ENCODE results near the gene SRGAP3. TPM values are rescaled to one million over a fixed set of nuclear protein-coding genes. Genes with fewer than 3 reads are reported as not detected.

SRGAP3 gene
- total and polyA plus RNA-seq, 2 donors (not counting 1 experiment from before 2014, with no cell fraction given), result 1.4 to 1.5 TPM

- Histone ChIP-seq H3K36me3 (replicated peaks in 1 of 2; ENCODE audit: control extremely low read depth in 1 of 2, control insufficient read depth in 1 of 2, extremely low read depth in 1 of 2, insufficient read depth in 2 of 2, low read length in 1 of 2) (no peaks in the 10 kb centered on the region), H3K9ac (ENCODE audit: low read length) (no peak overlapping the region), H2AFZ (ENCODE audit: insufficient read depth, low read depth, low read length, poor library complexity, severe bottlenecking) (no peak overlapping the region), H3K79me2 (ENCODE audit: control insufficient read depth, insufficient read depth, low read length) (no peaks in the 10 kb centered on the region), H3K4me2 (replicated peaks; ENCODE audit: low read depth, low read length, poor library complexity, severe bottlenecking) (no peak overlapping the region), H3K27ac (ENCODE audit: low read length in 2 of 2) (no peak overlapping the region), H4K20me1 (ENCODE audit: control insufficient read depth, insufficient read depth, low read length, poor library complexity, severe bottlenecking) (no peaks in the 10 kb centered on the region), H3K9me3 (ENCODE audit: control extremely low read depth in 1 of 3, control insufficient read depth in 2 of 3, insufficient read depth in 1 of 3, low read length in 2 of 3) (peaks cover 0 to 6% (median 0%) of the 10 kb centered on the region in 3 donors), H3K4me3 (ENCODE audit: control extremely low read depth in 1 of 5, extremely low read depth in 1 of 5, insufficient read depth in 1 of 5, low read depth in 2 of 5, low read length in 4 of 5) (no peak overlapping the region), H3K4me1 (ENCODE audit: control insufficient read depth in 2 of 2, insufficient read depth in 2 of 2, low read length in 2 of 2) (peaks cover 14 to 17% of the 10 kb centered on the region in 2 donors), H3K27me3 (replicated peaks in 1 of 4; ENCODE audit: control extremely low read depth in 1 of 4, control insufficient read depth in 3 of 4, insufficient read depth in 4 of 4, low read length in 3 of 4) (peaks cover 0 to 7% (median 2%) of the 10 kb centered on the region in 4 experiments)
- WGBS (ENCODE audit: insufficient coverage), result no CpG with 5 or more reads among the region's 7 CpGs
- TF ChIP-seq CTCF (IDR thresholded peaks at IDR 0.05), result no peak
- TF ChIP-seq EZH2 (IDR thresholded peaks at IDR 0.05; ENCODE audit: borderline replicate concordance, insufficient read depth, low read depth, low read length, poor library complexity, severe bottlenecking), result no peak
- ATAC-seq (ENCODE audit: low read depth) (no peak), DNase-seq (no peak)
- CTCF ChIA-PET, result no interaction called here
- H3K4me3 Mint-ChIP-seq, result no peak overlapping the region
- peaks cover 28% of the 10 kb centered on the region for H3K27me3 Mint-ChIP-seq
- intact Hi-C loops (cut with micrococcal nuclease), result no loop called here
- no peak overlapping the region for H3K27ac Mint-ChIP-seq
- H3K9me3 Mint-ChIP-seq (ENCODE audit: insufficient read depth), result peaks cover 4% of the 10 kb centered on the region
- H3K4me1 Mint-ChIP-seq, result peaks cover 18% of the 10 kb centered on the region
- POLR2A ChIA-PET, result no interaction called here
These were observed 3.9 kb upstream of the SRGAP3 start for GRCh38 chr3:9253327-9253726.

DNA sequence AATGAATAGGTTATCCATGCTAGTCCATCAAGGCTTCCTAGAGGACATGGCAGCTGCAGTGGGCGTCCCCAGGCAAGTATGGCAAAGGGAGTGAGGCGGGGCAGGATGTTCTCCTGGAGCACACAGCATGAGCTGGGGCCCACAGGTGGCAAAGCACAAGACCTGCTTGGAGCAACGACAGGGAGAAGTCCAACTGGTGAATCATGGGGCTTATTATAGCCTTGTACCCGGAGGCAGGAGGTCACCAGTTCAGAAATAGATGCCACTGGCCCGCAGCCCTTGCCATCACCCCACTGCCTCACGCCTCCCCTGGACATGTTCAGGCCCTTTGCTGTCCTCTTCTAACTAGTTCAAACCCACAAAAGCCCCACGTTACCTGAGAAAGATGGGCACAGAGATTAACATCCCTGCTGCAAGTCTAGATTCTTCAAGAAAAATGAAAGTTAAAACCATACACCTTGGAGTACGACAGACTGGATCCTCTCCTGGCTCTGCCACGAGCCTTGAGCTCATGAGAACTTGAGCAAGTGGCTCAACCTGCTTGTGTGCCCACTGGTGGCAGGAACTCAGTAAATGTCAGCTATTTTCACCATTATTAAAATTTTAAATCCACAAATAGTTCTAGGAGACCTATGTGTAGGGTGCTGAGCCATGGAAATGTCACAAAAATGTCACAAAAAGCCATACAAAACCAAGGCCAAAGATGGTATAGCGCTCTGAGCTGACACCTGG, 1.8 kb upstream of the SRGAP3 start:
- ATAC-seq (ENCODE audit: low read depth) (no peak), DNase-seq (no peak)
- Histone ChIP-seq H2AFZ (ENCODE audit: insufficient read depth, low read depth, low read length, poor library complexity, severe bottlenecking) (no peak overlapping the region), H4K20me1 (ENCODE audit: control insufficient read depth, insufficient read depth, low read length, poor library complexity, severe bottlenecking) (no peaks in the 10 kb centered on the region), H3K27ac (ENCODE audit: low read length in 2 of 2) (no peak overlapping the region), H3K36me3 (replicated peaks in 1 of 2; ENCODE audit: control extremely low read depth in 1 of 2, control insufficient read depth in 1 of 2, extremely low read depth in 1 of 2, insufficient read depth in 2 of 2, low read length in 1 of 2) (no peaks in the 10 kb centered on the region), H3K4me1 (ENCODE audit: control insufficient read depth in 2 of 2, insufficient read depth in 2 of 2, low read length in 2 of 2) (peaks cover 14 to 22% of the 10 kb centered on the region in 2 donors), H3K79me2 (ENCODE audit: control insufficient read depth, insufficient read depth, low read length) (no peaks in the 10 kb centered on the region), H3K27me3 (replicated peaks in 1 of 4; ENCODE audit: control extremely low read depth in 1 of 4, control insufficient read depth in 3 of 4, insufficient read depth in 4 of 4, low read length in 3 of 4) (peaks cover 0 to 6% (median 0%) of the 10 kb centered on the region in 4 experiments), H3K9me3 (ENCODE audit: control extremely low read depth in 1 of 3, control insufficient read depth in 2 of 3, insufficient read depth in 1 of 3, low read length in 2 of 3) (no peaks in the 10 kb centered on the region), H3K9ac (ENCODE audit: low read length) (no peak overlapping the region), H3K4me3 (ENCODE audit: control extremely low read depth in 1 of 5, extremely low read depth in 1 of 5, insufficient read depth in 1 of 5, low read depth in 2 of 5, low read length in 4 of 5) (no peak overlapping the region), H3K4me2 (replicated peaks; ENCODE audit: low read depth, low read length, poor library complexity, severe bottlenecking) (no peak overlapping the region)
- no peaks in the 10 kb centered on the region for H3K9me3 Mint-ChIP-seq (ENCODE audit: insufficient read depth)
- CTCF ChIA-PET, result no interaction called here
- peaks cover 19% of the 10 kb centered on the region for H3K27me3 Mint-ChIP-seq
- H3K4me1 Mint-ChIP-seq, result peaks cover 20% of the 10 kb centered on the region
- H3K4me3 Mint-ChIP-seq, result no peak overlapping the region
- POLR2A ChIA-PET, result no interaction called here
- H3K27ac Mint-ChIP-seq, result no peak overlapping the region
- intact Hi-C loops (cut with micrococcal nuclease), result no loop called here
- TF ChIP-seq EZH2 (IDR thresholded peaks at IDR 0.05; ENCODE audit: borderline replicate concordance, insufficient read depth, low read depth, low read length, poor library complexity, severe bottlenecking) (no peak), CTCF (IDR thresholded peaks at IDR 0.05) (no peak)
- 88% methylated on average over 9 of the region's 10 CpGs for WGBS (ENCODE audit: insufficient coverage)

Measured in B cell (primary cell).